Endothelial cell of umbilical vein (primary cell): ENCODE data around the gene CDKN2B-AS1. TPM values are rescaled to one million over a fixed set of nuclear protein-coding genes. Genes with fewer than 3 reads are reported as not detected.

Source experiments
- BruUV-seq: library from RNA; stranded (reverse); fragments of 400-500 nt; replicated peaks from 2 replicates; lab custom pipeline; 2021; lab: Mats Ljungman, UMichigan
- CTCF ChIA-PET: fragments of 300-600, 350-600 bp; sonication (Branson Sonifier 250); formaldehyde crosslinking; loops from one replicate; lab custom pipeline; 2021; ENCODE audit warnings: antibody characterized with exemption, inconsistent platforms; lab: Charles Lee
- POLR2A ChIA-PET: fragments of 300-600, 350-600 bp; sonication (Branson Sonifier 250); formaldehyde crosslinking; loops from one replicate; lab custom pipeline; 2021; ENCODE audit warnings: antibody characterized with exemption, inconsistent platforms; lab: Charles Lee
- DNase-seq: peaks from one replicate; pipeline ENCODE4 v3.0.0-alpha.2; 2011; ENCODE audit warnings: low read depth, low spot score
- FAIRE-seq: peaks from 2 replicates; lab custom pipeline; 2011; peaks lifted over from hg19 to GRCh38; lab: Jason Lieb, UNC
- H2AFZ ChIP-seq: 2 replicates; pipeline ENCODE4 v1.6.0; 2012; ENCODE audit warnings: low read depth, low read length, control low read depth, inconsistent platforms
- H3K27ac ChIP-seq: 2 replicates; pipeline ENCODE4 v1.5.1; 2011; ENCODE audit warnings: low read depth, mild to moderate bottlenecking, control low read depth, low read length, moderate library complexity; ENCODE audit not compliant: insufficient read depth
- H3K27me3 ChIP-seq, 2 experiments: 2 replicates each; pipeline versions ENCODE4 v1.6.0 to v1.6.1; 2011; ENCODE audit warnings: low read length in 2 of 2, mixed read lengths in 1 of 2; ENCODE audit not compliant: control insufficient read depth in 2 of 2, insufficient read depth in 2 of 2
- H3K36me3 ChIP-seq, 2 experiments: 2 replicates in 1 of 2; 3 replicates in 1 of 2; pipeline ENCODE4 v1.5.1; 2011; ENCODE audit warnings: low read length in 2 of 2, mild to moderate bottlenecking in 1 of 2, moderate library complexity in 1 of 2; ENCODE audit not compliant: control insufficient read depth in 2 of 2, insufficient read depth in 2 of 2; ENCODE audit errors: extremely low read depth in 1 of 2
- H3K4me1 ChIP-seq: 3 replicates; pipeline ENCODE4 v1.5.1; 2011; ENCODE audit warnings: mild to moderate bottlenecking, low read length; ENCODE audit not compliant: control insufficient read depth, insufficient read depth; ENCODE audit errors: extremely low read depth
- H3K4me2 ChIP-seq: 2 replicates; pipeline ENCODE4 v1.6.1; 2011; ENCODE audit warnings: low read length, control low read depth, mixed read lengths; ENCODE audit not compliant: insufficient read depth
- H3K4me3 ChIP-seq, 3 experiments: fragments of 200-600 bp in 1 of 3; sonication (generic), shearing (Covaris generic) in 1 of 3; replicated peaks in 1 of 3; 2 replicates each; pipeline ENCODE4 v1.5.1; 2011 to 2016; ENCODE audit warnings: control low read depth in 3 of 3, low read length in 3 of 3, mild to moderate bottlenecking in 2 of 3, inconsistent platforms in 1 of 3, low read depth in 1 of 3, moderate library complexity in 1 of 3; ENCODE audit not compliant: insufficient read depth in 1 of 3
- H3K79me2 ChIP-seq: 2 replicates; pipeline ENCODE4 v1.6.0; 2012; ENCODE audit warnings: low read length, inconsistent platforms; ENCODE audit not compliant: control insufficient read depth, insufficient read depth
- H3K9ac ChIP-seq: replicated peaks from 2 replicates; pipeline ENCODE3; 2011; ENCODE audit warnings: low read length, control low read depth; ENCODE audit not compliant: insufficient read depth; ENCODE audit errors: extremely low read depth
- H3K9me1 ChIP-seq: replicated peaks from 3 replicates; pipeline ENCODE4 v1.6.0; 2011; ENCODE audit warnings: mild to moderate bottlenecking, low read length; ENCODE audit not compliant: control insufficient read depth, insufficient read depth; ENCODE audit errors: extremely low read depth
- H3K9me3 ChIP-seq: replicated peaks from 2 replicates; pipeline ENCODE4 v1.5.1; 2012; ENCODE audit warnings: low read length, inconsistent platforms; ENCODE audit not compliant: control insufficient read depth, insufficient read depth
- H4K20me1 ChIP-seq: replicated peaks from 2 replicates; pipeline ENCODE3; 2011; ENCODE audit warnings: mild to moderate bottlenecking, low read length; ENCODE audit not compliant: control insufficient read depth, insufficient read depth; ENCODE audit errors: extremely low read depth
- EZH2 ChIP-seq: IDR thresholded peaks from 2 replicates; pipeline ENCODE4 v1.6.1; 2012; ENCODE audit warnings: borderline replicate concordance, low read depth, mild to moderate bottlenecking, moderate library complexity, low read length, inconsistent platforms; ENCODE audit not compliant: severe bottlenecking
- JUN ChIP-seq: IDR thresholded peaks from 2 replicates; pipeline ENCODE4 v1.6.1; 2011; ENCODE audit warnings: borderline replicate concordance, low read depth; ENCODE audit not compliant: insufficient read length, insufficient read depth
- MYC ChIP-seq: IDR thresholded peaks from one replicate; pipeline ENCODE4 v1.6.1; 2011; ENCODE audit warnings: mild to moderate bottlenecking, low read depth, low read length
- dilution Hi-C: fragments of 300-500 bp; cut with MboI; formaldehyde crosslinking; loops from one replicate; pipeline ENCODE4 v1.15.0; 2019; ENCODE audit warnings: low sequenced_read_pairs; ENCODE audit not compliant: extremely low pct_ligation_motif_present
- intact Hi-C: fragments of 100-400 bp; cut with micrococcal nuclease; formaldehyde crosslinking; loops from one replicate; pipeline ENCODE4 v1.10.0; 2022
- polyA plus RNA-seq, 4 experiments: library from polyadenylated mRNA; depleted of rRNA in 3 of 4; stranded (reverse) in 3 of 4; unstranded in 1 of 4; fragments of >200 nt; gene quantifications; 2 replicates each; pipeline versions ENCODE4 v1.2.1 to v1.2.3, GENCODE V29; 2011 to 2012; ENCODE audit warnings: missing spikeins in 1 of 4
- total RNA-seq: library from RNA; stranded (reverse); gene quantifications from 2 replicates; pipeline ENCODE4 v1.2.3, GENCODE V29; 2021

CDKN2B-AS1 gene
- total and polyA plus RNA-seq, 2 donors (not counting 3 experiments of a cell fraction or from before 2014, with no cell fraction given), result 0.44 to 1.9 TPM

- no peaks in the 10 kb centered on the region for H4K20me1 ChIP-seq
- TF ChIP-seq MYC (no peak), EZH2 (no peak)
- H2AFZ ChIP-seq, result peak overlapping the region; percentile 16
- dilution Hi-C loops (no loop called here), intact Hi-C loops (no loop called here)
- no peaks in the 10 kb centered on the region for H3K27me3 ChIP-seq
- H3K9ac ChIP-seq, result no peak overlapping the region
- FAIRE-seq, result no peak
- H3K4me2 ChIP-seq, result no peak overlapping the region
- no peaks in the 10 kb centered on the region for H3K36me3 ChIP-seq
- no peak for DNase-seq
- no TSS peak for BruUV-seq
- POLR2A ChIA-PET, result no interaction called here
- H3K79me2 ChIP-seq, result no peaks in the 10 kb centered on the region
- H3K9me1 ChIP-seq, result no peaks in the 10 kb centered on the region
- H3K9me3 ChIP-seq, result no peaks in the 10 kb centered on the region
- H3K27ac ChIP-seq, result no peak overlapping the region
- no peak overlapping the region for H3K4me3 ChIP-seq
- peaks cover 29% of the 10 kb centered on the region for H3K4me1 ChIP-seq
- CTCF ChIA-PET, result interaction anchor here (1.1 to 2.5 kb wide), 4 partner anchors 9 to 103 kb away, joined by 3 to 6 read pairs (median 4); no protein-coding TSS in a partner anchor
These were observed 162.0 kb downstream of the CDKN2B-AS1 start for GRCh38 chr9:22156586-22156985.

- Histone ChIP-seq H3K27me3 (no peaks in the 10 kb centered on the region), H3K27ac (peak overlapping the region; percentile 84), H3K36me3 (no peaks in the 10 kb centered on the region), H3K9me1 (no peaks in the 10 kb centered on the region), H3K4me1 (peaks cover 29% of the 10 kb centered on the region), H3K4me2 (peak overlapping the region; percentile 77), H3K4me3 (no peak overlapping the region), H2AFZ (peak overlapping the region; percentile 33), H3K9me3 (no peaks in the 10 kb centered on the region), H4K20me1 (no peaks in the 10 kb centered on the region), H3K9ac (no peak overlapping the region), H3K79me2 (no peaks in the 10 kb centered on the region)
- TF ChIP-seq JUN, result no peak
- no peak for TF ChIP-seq EZH2
- no peak for FAIRE-seq
- CTCF ChIA-PET, result interaction anchor here (0.6 to 3.2 kb wide), 6 partner anchors 10 to 104 kb away, joined by 3 to 7 read pairs (median 4); no protein-coding TSS in a partner anchor
- no TSS peak for BruUV-seq
- intact Hi-C loops (loop anchor here (1.0 kb wide), 1 partner anchor 9 kb away; no protein-coding TSS in a partner anchor), dilution Hi-C loops (no loop called here)
- peak; percentile 29 for DNase-seq
- POLR2A ChIA-PET, result no interaction called here
These were observed 162.7 kb downstream of the CDKN2B-AS1 start for GRCh38 chr9:22157276-22157675.
